GM18907 (cell line): ENCODE results near the gene CHST10.
"Not testable (repeated sequence)": the region's sequence is repeated elsewhere in the genome, so short reads cannot be mapped to it uniquely, and the experiment has no call there.

ENCODE experiments used
- ATAC-seq: cut with Tn5 transposase; IDR thresholded peaks from one replicate; pipeline ENCODE4 v1.9.1; 2021; ENCODE audit warnings: mild to moderate bottlenecking, moderate library complexity; ENCODE audit not compliant: unreplicated experiment

CHST10 gene

DNA sequence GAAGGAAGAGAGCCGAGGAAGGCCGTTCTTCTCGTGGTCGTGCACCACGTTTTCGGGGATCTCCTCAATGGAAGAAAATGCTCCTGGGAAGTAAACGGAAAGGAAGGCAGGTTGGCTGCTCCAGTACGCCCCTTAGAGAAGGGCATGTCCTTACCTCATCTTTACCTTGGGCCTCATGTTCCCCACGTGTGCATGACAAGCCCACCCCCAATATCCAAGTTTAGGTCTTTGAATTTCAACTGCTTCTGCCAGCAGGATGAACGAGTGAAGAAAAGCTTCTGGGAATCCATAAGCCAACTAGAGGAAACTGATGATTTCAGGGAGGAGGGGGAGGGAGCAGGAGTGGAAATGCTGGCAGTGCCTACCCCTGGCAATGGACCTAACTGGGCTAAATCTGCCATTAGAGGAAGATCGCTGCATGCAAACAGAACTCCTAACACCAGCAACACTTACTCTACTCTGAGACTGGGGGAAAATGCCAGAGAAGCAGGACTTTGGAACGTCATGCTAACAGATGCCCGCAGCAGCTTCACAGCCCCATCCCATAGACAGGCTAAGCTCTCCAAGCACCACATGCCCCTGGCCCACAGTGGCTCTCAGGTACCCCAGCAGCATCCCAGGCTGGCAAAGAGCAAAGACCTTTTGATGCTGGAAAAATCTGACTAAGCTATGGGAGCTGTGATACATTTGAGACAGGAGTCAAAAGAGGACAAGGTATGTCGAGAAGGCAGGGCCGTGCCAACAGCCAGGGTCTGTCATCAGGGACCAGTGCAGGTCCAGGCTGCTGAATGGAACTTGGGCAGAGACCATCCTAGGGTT, 21.7 kb downstream of the CHST10 start:
- no peak for ATAC-seq

GRCh38 chr2:100394111-100394641, 23.3 kb downstream of the CHST10 start:
- ATAC-seq = peak; percentile 37

DNA sequence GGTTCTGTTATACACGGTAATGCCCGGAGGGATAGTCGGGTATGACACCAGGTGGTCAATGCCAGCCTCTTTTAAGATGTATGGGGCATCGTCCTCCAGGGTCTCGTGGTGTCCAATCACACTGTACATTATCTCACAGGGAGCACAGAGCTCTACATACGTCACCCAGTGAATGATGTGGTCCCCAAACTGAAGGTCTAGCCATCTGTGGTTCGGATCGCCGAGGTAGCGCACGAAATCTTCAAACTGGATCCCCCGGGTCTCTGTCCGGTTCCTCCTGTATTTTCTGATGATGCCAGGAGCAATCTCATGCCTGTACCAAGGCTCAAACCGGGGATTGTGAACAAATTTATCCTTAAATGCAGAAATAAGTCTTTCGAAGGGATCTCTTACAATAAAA, 24.1 kb downstream of the CHST10 start:
- ATAC-seq = no peak

- no peak for ATAC-seq
These were observed 24.8 kb downstream of the CHST10 start for GRCh38 chr2:100392715-100393114.

GRCh38 chr2:100391735-100392515, 25.5 kb downstream of the CHST10 start:
- no peak for ATAC-seq

GRCh38 chr2:100390001-100390940, 27.2 kb downstream of the CHST10 start:
- no peak for ATAC-seq

- ATAC-seq = no peak
These were observed 28.8 kb downstream of the CHST10 start for GRCh38 chr2:100388703-100389102.

DNA sequence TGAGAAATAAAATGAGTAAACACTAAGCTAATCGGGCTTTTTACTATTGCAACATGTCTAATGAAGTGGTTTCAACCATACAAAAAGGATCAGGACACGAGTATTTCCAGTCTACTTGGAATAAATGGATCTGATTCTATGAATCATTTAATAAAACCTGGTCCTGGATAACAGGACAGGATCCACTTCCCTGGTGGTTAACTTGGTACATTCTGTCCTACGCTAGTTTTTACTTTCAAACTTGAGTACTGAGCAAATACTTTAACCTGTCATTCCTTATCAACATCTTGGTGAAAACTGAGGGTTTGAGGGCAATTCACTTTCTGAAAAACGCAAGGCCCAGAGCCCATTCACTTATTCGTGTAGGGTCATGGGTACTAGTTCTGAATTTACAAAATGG, 33.5 kb downstream of the CHST10 start:
- no peak for ATAC-seq

DNA sequence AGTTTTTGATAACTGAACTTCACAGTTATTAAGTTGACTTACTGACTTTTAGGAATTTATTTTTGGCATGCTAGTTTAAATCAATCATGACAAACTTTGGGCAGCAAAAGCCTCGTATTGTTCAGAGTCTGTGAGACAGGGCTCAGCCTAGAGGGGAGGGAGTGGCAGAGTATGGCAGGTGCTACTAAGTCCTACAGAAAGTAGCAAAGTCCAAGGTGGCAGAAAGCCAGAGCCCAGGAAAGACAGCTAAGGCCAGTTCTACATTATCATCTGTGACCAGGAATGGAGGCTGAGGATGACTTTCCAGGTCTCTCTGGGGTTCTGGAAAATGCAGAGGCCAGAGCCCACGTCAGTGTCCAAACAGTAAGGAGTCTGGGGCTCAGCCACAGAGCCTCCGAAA, 34.2 kb downstream of the CHST10 start:
- no peak for ATAC-seq

DNA sequence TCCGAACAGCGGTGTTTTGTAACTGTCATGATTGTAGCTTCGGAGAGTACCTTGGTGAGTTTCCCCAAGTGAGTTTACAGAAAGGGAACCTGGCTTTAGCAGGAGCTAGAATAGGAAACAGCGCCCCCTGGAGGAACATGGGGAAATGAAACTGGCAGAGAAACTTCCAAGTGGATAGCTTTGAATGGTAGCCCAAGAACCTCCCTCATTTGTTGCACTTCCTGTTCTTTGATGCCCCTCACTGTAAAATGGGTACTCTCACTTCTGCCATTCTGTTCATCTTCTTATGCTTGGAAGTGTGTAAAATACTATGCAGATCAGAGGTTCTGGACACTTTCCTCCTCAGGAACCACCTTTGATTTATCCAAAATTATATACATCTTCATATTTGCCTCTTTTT, 36.2 kb downstream of the CHST10 start:
- ATAC-seq = peak; percentile 60

GRCh38 chr2:100380681-100381080, 36.8 kb downstream of the CHST10 start:
- ATAC-seq = no peak

GRCh38 chr2:100376836-100377235, 40.6 kb downstream of the CHST10 start:
- no peak for ATAC-seq

DNA sequence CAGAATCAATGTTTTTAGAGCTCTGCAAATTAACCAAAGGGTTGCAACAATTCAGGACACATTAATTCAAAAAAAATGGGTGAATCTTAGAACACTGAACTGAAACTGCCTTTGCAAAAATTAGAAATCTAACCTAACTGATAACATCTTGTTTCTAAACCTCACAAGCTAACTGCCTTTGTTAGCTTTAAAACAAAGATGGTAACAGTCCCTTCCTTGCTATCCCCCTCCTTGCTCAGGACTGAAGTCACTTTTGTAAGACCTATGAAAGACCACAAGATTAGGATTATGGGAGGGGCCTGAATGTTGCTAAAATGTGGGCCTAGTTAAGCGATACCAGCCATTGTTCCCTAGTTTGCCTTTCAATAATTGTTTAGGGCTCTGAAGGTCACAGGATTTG, 50.3 kb downstream of the CHST10 start:
- ATAC-seq = no peak

GRCh38 chr2:100365434-100365833, 52.0 kb downstream of the CHST10 start:
- ATAC-seq = no peak

DNA sequence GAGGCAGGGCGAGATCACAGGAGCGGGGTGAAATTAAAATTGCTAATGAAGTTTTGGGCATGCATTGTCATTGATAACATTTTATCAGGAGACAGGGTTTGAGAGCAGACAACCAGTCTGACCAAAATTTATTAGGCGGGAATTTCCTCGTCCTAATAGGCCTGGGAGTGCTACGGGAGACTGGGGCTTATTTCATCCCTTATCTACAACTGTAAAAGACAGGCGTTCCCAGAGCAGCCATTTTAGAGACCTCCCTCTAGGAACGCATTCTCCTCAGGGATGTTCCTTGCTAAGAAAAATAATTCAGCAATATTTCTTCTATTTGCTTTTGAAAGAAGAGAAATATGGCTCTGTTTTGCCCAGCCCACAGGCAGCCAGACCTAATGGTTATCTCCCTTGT, 55.2 kb downstream of the CHST10 start:
- ATAC-seq = not testable (repeated sequence)

GRCh38 chr2:100359576-100359975, 57.9 kb downstream of the CHST10 start:
- no peak for ATAC-seq

GRCh38 chr2:100358554-100358953, 58.9 kb downstream of the CHST10 start:
- no peak for ATAC-seq

DNA sequence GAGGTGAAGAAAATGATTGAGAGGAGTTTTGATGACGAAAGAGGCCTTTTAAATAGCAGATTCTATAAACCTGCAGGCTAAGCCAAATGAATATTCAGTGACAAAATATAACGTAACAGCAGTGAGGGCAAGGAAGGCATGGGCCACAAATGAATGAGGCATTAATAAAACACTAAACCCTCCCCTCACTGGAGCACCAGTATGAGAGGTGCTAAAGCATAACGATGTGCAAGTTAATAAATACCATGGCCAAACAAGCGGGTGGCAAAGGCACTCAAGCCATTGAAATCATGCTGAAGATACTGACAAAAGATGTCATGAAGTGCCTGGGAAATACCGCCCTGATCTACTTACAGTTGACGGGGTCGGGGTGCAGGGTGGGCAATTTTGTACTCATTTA, 64.9 kb downstream of the CHST10 start:
- ATAC-seq = no peak

DNA sequence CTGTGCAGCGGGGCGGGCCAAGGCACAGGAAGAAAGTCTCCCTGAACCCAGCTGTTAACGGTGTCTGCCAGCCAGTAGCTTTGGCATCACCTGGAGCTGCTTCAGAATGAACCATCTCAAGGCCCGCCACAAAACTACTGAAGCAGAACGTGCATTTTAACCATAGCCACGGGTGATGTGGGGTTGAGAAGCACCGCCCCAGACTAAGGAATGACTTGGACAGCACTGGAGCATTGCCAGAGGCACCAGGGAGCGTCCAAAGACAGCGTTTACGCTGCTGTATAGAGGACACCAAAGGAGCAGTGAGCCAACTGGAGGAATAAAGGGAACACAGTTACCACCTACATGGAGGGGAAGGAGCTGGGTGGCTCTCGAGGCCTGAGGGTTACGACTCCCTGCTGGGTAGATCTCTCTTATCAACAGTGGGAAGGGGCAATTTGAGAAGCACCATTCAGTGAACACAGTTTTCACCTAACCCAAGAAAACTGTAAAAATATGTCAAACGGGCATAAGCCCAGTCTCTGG, 66.7 kb downstream of the CHST10 start:
- no peak for ATAC-seq

GRCh38 chr2:100345144-100345543, 72.3 kb downstream of the CHST10 start:
- not testable (repeated sequence) for ATAC-seq

DNA sequence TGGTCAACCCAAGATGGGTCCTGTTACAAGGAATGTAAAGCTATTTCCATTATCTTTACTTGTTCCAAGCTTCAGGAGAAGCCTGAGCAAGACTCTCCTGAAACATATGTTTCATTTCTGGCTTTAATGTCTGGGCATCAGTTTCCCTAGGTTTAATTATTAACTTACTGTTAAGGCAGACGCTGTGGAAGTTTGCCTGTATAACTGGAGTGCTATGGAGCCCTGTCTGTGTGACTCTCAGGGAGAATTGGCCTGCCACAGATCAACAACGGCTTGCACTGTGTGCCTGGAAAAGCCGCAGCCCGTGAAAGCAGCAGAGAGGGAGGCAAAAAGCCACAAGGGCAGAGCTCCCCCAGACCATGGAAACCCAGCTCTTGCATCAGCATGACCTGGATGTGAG, 73.0 kb downstream of the CHST10 start:
- ATAC-seq = no peak
